HL-60 (cell line): ENCODE data around the gene UNC45A.

Experiments
- DNase-seq, 2 experiments: peaks; one replicate each; pipeline ENCODE4 v3.0.0-alpha.2; 2010 to 2020; ENCODE audit warnings: low read depth in 1 of 2, low spot score in 1 of 2
- H3K27ac ChIP-seq: fragments of 250-450 bp; sonication (Bioruptor Pico); replicated peaks from 2 replicates; pipeline ENCODE4 v1.5.1; 2020; ENCODE audit warnings: mild to moderate bottlenecking, moderate library complexity
- H3K27me3 ChIP-seq: fragments of 250-450 bp; sonication (Bioruptor Pico); 2 replicates; pipeline ENCODE4 v1.5.1; 2021; ENCODE audit warnings: mild to moderate bottlenecking, moderate library complexity; ENCODE audit not compliant: insufficient read depth, poor library complexity, severe bottlenecking
- H3K4me3 ChIP-seq: replicated peaks from 2 replicates; pipeline ENCODE4 v1.5.1; 2011; ENCODE audit warnings: mild to moderate bottlenecking, control low read depth, low read length; ENCODE audit not compliant: insufficient read depth
- GABPA ChIP-seq: IDR thresholded peaks from 2 replicates; pipeline ENCODE4 v1.6.1; 2012; ENCODE audit warnings: low read depth
- POLR2AphosphoS5 ChIP-seq: IDR thresholded peaks from 2 replicates; pipeline ENCODE4 v1.6.1; 2012; ENCODE audit warnings: low read depth
- SPI1 ChIP-seq: IDR thresholded peaks from 2 replicates; pipeline ENCODE4 v1.6.1; 2012; ENCODE audit warnings: low read depth, mild to moderate bottlenecking, borderline replicate concordance
- TF ChIP-seq, protein P1 (sequence below): IDR thresholded peaks from 2 replicates; pipeline ENCODE4 v1.6.1; 2012; ENCODE audit warnings: low read depth; ENCODE audit not compliant: insufficient replicate concordance
- TF ChIP-seq, protein P2 (sequence below): IDR thresholded peaks from one replicate; pipeline ENCODE4 v1.5.1; 2011; ENCODE audit warnings: low read length, control low read depth, inconsistent platforms; ENCODE audit not compliant: insufficient read depth

The UNC45A gene

DNA sequence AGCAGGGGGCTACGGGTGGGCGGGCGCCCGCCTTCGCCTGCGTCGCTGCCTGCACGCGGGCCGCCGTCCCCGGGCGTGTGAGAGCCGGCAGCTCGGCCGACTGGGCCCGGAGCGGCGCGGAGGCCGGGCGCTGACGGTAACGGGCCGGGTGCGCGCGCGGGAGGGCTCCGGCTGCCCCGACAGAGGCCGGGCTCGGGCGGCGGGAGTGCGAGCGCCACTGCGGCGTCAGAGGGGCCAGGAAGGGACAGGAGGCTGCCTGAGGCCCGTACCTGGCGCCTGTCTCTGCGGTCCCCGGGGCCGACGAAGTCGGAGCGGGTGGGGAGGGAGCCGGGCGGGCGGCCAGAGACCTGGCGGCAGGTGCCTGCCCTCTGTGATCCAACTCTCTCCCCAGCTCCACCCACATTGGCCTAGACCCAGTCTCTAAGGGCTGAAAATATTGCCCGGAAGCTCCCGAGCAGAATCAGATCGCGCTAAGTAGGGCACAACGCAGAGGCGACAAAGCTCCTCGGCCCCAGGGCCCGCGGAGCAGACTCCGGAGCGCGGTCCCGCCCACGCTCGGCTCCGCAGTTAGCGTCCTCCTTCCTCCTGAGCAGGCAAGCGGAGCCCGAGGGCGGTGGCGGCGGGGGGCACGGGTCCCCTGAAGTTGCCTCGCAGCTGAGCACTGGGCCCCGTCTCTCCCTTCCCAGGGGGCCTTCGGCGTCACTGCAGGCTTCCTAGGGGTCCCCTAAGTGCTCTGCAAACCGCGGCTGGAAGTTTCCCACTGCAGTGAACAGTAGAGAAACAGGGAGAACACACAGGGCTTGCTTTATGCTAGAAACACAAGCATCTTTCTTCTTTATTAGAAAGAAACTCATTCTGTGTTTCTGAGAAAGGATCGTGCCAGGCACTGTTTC is 32.0 kb upstream of the UNC45A start, which contains the start of gene MAN2A2:
Gene MAN2A2 (plus strand): TSS at position 463 of the 893 bp plus-strand sequence. CDS start 906 bp downstream, outside the sequence.
- Histone ChIP-seq H3K27ac (peak within 1 kb of the TSS; percentile 91), H3K27me3 (no peaks in the 10 kb centered on the region), H3K4me3 (peak within 1 kb of the TSS; percentile 67)
- DNase-seq, result peak; percentile 72 to 75
- TF ChIP-seq, protein P1, sequence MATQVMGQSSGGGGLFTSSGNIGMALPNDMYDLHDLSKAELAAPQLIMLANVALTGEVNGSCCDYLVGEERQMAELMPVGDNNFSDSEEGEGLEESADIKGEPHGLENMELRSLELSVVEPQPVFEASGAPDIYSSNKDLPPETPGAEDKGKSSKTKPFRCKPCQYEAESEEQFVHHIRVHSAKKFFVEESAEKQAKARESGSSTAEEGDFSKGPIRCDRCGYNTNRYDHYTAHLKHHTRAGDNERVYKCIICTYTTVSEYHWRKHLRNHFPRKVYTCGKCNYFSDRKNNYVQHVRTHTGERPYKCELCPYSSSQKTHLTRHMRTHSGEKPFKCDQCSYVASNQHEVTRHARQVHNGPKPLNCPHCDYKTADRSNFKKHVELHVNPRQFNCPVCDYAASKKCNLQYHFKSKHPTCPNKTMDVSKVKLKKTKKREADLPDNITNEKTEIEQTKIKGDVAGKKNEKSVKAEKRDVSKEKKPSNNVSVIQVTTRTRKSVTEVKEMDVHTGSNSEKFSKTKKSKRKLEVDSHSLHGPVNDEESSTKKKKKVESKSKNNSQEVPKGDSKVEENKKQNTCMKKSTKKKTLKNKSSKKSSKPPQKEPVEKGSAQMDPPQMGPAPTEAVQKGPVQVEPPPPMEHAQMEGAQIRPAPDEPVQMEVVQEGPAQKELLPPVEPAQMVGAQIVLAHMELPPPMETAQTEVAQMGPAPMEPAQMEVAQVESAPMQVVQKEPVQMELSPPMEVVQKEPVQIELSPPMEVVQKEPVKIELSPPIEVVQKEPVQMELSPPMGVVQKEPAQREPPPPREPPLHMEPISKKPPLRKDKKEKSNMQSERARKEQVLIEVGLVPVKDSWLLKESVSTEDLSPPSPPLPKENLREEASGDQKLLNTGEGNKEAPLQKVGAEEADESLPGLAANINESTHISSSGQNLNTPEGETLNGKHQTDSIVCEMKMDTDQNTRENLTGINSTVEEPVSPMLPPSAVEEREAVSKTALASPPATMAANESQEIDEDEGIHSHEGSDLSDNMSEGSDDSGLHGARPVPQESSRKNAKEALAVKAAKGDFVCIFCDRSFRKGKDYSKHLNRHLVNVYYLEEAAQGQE, result peak; percentile 8
- no peak for TF ChIP-seq POLR2AphosphoS5

DNA sequence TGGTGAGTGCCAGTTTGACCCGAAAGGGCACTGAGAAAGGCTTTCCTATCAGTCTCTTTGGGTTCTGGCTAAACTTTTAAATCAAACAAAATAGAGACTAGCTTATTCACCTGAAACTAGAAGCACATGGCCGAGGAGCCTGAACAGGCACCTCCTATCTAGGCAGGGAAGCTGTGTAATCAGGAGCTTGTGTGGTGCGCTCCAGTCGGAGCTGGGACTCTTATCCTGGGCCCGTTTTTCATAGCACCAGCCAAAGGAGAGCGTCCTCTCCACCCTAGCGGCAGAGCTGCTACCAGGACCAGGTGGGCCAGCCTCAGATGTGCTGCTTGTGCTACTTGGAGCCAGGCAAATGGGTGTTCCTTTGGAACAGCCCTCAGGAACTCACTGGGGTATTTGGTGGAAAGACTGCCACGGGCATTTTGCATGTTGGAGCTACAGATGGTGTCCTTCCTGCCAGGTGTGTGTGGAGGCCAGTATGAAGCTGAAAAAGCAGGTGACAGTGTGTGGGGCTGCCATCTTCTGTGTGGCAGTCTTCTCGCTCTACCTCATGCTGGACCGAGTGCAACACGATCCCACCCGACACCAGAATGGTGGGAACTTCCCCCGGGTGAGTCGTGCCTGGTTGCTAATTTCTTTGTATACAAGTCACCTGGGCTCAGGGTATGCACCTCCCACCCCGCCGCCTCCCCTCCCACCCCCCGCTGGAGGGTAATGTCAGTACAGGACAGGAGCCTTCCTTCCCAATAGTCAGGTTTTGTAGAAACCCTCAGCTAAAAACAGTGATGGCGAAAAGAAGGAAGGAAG is 31.1 kb upstream of the UNC45A start:
- Histone ChIP-seq H3K27ac (peak overlapping the region; percentile 91), H3K4me3 (peak overlapping the region; percentile 67), H3K27me3 (no peaks in the 10 kb centered on the region)
- TF ChIP-seq GABPA, result no peak
- no peak for TF ChIP-seq SPI1
- TF ChIP-seq, protein P2, sequence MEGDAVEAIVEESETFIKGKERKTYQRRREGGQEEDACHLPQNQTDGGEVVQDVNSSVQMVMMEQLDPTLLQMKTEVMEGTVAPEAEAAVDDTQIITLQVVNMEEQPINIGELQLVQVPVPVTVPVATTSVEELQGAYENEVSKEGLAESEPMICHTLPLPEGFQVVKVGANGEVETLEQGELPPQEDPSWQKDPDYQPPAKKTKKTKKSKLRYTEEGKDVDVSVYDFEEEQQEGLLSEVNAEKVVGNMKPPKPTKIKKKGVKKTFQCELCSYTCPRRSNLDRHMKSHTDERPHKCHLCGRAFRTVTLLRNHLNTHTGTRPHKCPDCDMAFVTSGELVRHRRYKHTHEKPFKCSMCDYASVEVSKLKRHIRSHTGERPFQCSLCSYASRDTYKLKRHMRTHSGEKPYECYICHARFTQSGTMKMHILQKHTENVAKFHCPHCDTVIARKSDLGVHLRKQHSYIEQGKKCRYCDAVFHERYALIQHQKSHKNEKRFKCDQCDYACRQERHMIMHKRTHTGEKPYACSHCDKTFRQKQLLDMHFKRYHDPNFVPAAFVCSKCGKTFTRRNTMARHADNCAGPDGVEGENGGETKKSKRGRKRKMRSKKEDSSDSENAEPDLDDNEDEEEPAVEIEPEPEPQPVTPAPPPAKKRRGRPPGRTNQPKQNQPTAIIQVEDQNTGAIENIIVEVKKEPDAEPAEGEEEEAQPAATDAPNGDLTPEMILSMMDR, result no peak
- TF ChIP-seq, protein P1, result no peak
- no peak for TF ChIP-seq POLR2AphosphoS5
- peak in 1 of 2 experiments; percentile 28 for DNase-seq

DNA sequence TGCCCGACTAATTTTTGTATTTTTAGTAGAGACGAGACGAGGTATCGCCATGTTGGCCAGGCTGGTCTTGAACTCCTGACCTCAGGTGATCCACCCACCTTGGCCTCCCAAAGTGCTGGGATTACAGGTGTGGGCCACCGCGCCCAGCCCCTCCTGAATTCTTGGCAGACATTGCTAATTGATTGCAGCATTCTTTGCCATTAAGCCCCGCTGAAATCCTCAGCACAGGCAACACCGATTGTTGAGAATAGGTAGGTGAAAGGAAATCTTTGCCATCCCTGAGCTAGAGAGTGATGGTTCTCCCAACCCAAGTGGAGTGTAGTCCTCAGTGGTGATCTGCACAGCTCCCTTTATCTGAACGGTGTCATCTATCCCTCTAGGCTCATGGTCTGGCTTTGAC is 30.3 kb upstream of the UNC45A start:
- no peaks in the 10 kb centered on the region for H3K27me3 ChIP-seq
- DNase-seq, result no peak
- no peak overlapping the region for H3K27ac ChIP-seq
- H3K4me3 ChIP-seq, result no peak overlapping the region
- TF ChIP-seq GABPA, result no peak
- TF ChIP-seq, protein P2, result no peak
- TF ChIP-seq SPI1, result no peak
- TF ChIP-seq, protein P1, result no peak
- no peak for TF ChIP-seq POLR2AphosphoS5
